ENCODE measurements around the gene IGF2BP2. TPM values are rescaled to one million over a fixed set of nuclear protein-coding genes. Genes with fewer than 3 reads are reported as not detected.
"Not testable (repeated sequence)": the region's sequence is repeated elsewhere in the genome, so short reads cannot be mapped to it uniquely, and the experiment has no call there.

IGF2BP2 gene
- total and polyA plus RNA-seq, 8 donors, result 3.2 to 17.0 (median 6.6) TPM

GRCh38 chr3:185789891-185790830 lies 34.7 kb downstream of the IGF2BP2 start:
- Histone ChIP-seq H3K4me3 (no peak overlapping the region), H3K27ac (no peak overlapping the region), H3K4me1 (no peaks in the 10 kb centered on the region), H3K27me3 (no peaks in the 10 kb centered on the region), H3K36me3 (no peaks in the 10 kb centered on the region), H3K9me3 (no peaks in the 10 kb centered on the region)
- DNase-seq (no peak), ATAC-seq (no peak), FAIRE-seq (no peak)
- intact Hi-C loops (cut with DNase I), result no loop called here
- TF ChIP-seq CTCF (IDR thresholded peaks at IDR 0.05), result no peak
- 78 to 80% methylated on average over 5 of the region's 5 CpGs for WGBS, 2 donors

- DNase-seq (no peak), ATAC-seq (no peak), FAIRE-seq (no peak)
- Histone ChIP-seq H3K36me3 (no peaks in the 10 kb centered on the region), H3K4me1 (no peaks in the 10 kb centered on the region), H3K9me3 (no peaks in the 10 kb centered on the region), H3K27me3 (no peaks in the 10 kb centered on the region), H3K4me3 (no peak overlapping the region), H3K27ac (no peak overlapping the region)
- TF ChIP-seq CTCF (IDR thresholded peaks at IDR 0.05), result no peak
- 94 to 98% methylated on average over 2 of the region's 2 CpGs for WGBS, 2 donors
- intact Hi-C loops (cut with DNase I), result no loop called here
Observed at GRCh38 chr3:185789134-185789533, 35.7 kb downstream of the IGF2BP2 start.

GRCh38 chr3:185788292-185788691 lies 36.5 kb downstream of the IGF2BP2 start:
- WGBS, 2 donors, result 95 to 96% methylated on average over 2 of the region's 2 CpGs
- no peak for FAIRE-seq

GRCh38 chr3:185786956-185787877 lies 37.6 kb downstream of the IGF2BP2 start:
- Histone ChIP-seq H3K4me1 (no peaks in the 10 kb centered on the region), H3K36me3 (no peaks in the 10 kb centered on the region), H3K27ac (no peak overlapping the region), H3K4me3 (no peak overlapping the region), H3K9me3 (no peaks in the 10 kb centered on the region), H3K27me3 (no peaks in the 10 kb centered on the region)
- FAIRE-seq (no peak), DNase-seq (no peak), ATAC-seq (no peak)
- TF ChIP-seq CTCF (IDR thresholded peaks at IDR 0.05), result no peak
- 87 to 88% methylated on average over 20 of the region's 20 CpGs for WGBS, 2 donors
- intact Hi-C loops (cut with DNase I), result no loop called here

More at GRCh38 chr3:185788292-185788691, 36.5 kb downstream of the IGF2BP2 start:
- Histone ChIP-seq H3K27ac (no peak overlapping the region), H3K4me1 (no peaks in the 10 kb centered on the region), H3K9me3 (no peaks in the 10 kb centered on the region), H3K27me3 (no peaks in the 10 kb centered on the region), H3K36me3 (no peaks in the 10 kb centered on the region), H3K4me3 (no peak overlapping the region)
- ATAC-seq (no peak), DNase-seq (no peak)
- intact Hi-C loops (cut with DNase I), result no loop called here
- no peak for TF ChIP-seq CTCF (IDR thresholded peaks at IDR 0.05)

- intact Hi-C loops (cut with DNase I); FAIRE-seq; H3K4me1 ChIP-seq; H3K4me3 ChIP-seq; DNase-seq; H3K27ac ChIP-seq; H3K36me3 ChIP-seq; ATAC-seq; H3K27me3 ChIP-seq; H3K9me3 ChIP-seq: not testable (repeated sequence)
- 79 to 82% methylated on average over 8 of the region's 8 CpGs for WGBS, 2 donors
Observed at GRCh38 chr3:185786258-185786657, 38.6 kb downstream of the IGF2BP2 start.
